HepG2 (cell line): ENCODE measurements around the gene OPALIN. TPM values are rescaled to one million over a fixed set of nuclear protein-coding genes. Genes with fewer than 3 reads are reported as not detected.

Source experiments
- ATAC-seq: fragments of 200-7000 bp; cut with Tn5 transposase; 3 replicates; pipeline ENCODE4 v1.9.1; 2020; ENCODE audit warnings: mild to moderate bottlenecking, moderate library complexity
- BruUV-seq: library from RNA; stranded (reverse); fragments of 400-500 nt; replicated peaks from 2 replicates; lab custom pipeline; 2021; lab: Mats Ljungman, UMichigan
- CTCF ChIA-PET: fragments of 300-600 bp; formaldehyde crosslinking; extraction: SDS; loops from one replicate; lab custom pipeline; 2021; ENCODE audit warnings: low total read pairs, inconsistent platforms, low intra/inter-chr PET ratio; lab: Yijun Ruan, JAX
- POLR2A ChIA-PET: fragments of 350-600 bp; sonication (Branson Sonifier 250); formaldehyde crosslinking; loops from one replicate; lab custom pipeline; 2020; ENCODE audit warnings: antibody characterized with exemption, inconsistent platforms; lab: Yijun Ruan, JAX
- DNase-seq: peaks from one replicate; pipeline ENCODE4 v3.0.0-alpha.2; 2015; ENCODE audit warnings: low spot score
- FAIRE-seq: peaks from 3 replicates; lab custom pipeline; 2011; peaks lifted over from hg19 to GRCh38; lab: Jason Lieb, UNC
- H2AFZ ChIP-seq: one replicate; pipeline ENCODE4 v1.6.1; 2011; ENCODE audit warnings: low read length, inconsistent platforms
- H3K27ac ChIP-seq: fragments of 300-600 bp; 3 replicates; pipeline ENCODE4 v1.8.0; 2011; ENCODE audit warnings: mixed run types, mild to moderate bottlenecking, mixed read lengths, low read length, inconsistent platforms; ENCODE audit not compliant: insufficient read depth; ENCODE audit errors: extremely low read length
- H3K27me3 ChIP-seq, 2 experiments: fragments of 200-600 bp in 1 of 2; 2 replicates in 1 of 2; 3 replicates in 1 of 2; pipeline versions ENCODE4 v1.6.0 to v1.8.0; 2011; ENCODE audit warnings: low read length in 2 of 2, mild to moderate bottlenecking in 2 of 2, moderate library complexity in 2 of 2, inconsistent platforms in 1 of 2; ENCODE audit not compliant: insufficient read depth in 2 of 2, control insufficient read depth in 1 of 2
- H3K36me3 ChIP-seq, 2 experiments: fragments of 200-600 bp in 1 of 2; replicated peaks in 1 of 2; 2 replicates in 1 of 2; 3 replicates in 1 of 2; pipeline versions ENCODE4 v1.5.1 to v1.8.0; 2011; ENCODE audit warnings: low read length in 2 of 2, inconsistent platforms in 1 of 2; ENCODE audit not compliant: insufficient read depth in 2 of 2, control insufficient read depth in 1 of 2
- H3K4me1 ChIP-seq: 2 replicates; pipeline ENCODE4 v1.5.1; 2012; ENCODE audit warnings: low read length, inconsistent platforms; ENCODE audit not compliant: insufficient read depth
- H3K4me2 ChIP-seq: 2 replicates; pipeline ENCODE4 v1.6.0; 2011; ENCODE audit warnings: low read depth, low read length, inconsistent platforms
- H3K4me3 ChIP-seq, 3 experiments: fragments of 200-600 bp in 1 of 3; sonication (generic), shearing (Covaris generic) in 1 of 3; replicated peaks in 1 of 3; 2 replicates each; pipeline ENCODE4 v1.5.1; 2011 to 2016; ENCODE audit warnings: low read length in 3 of 3, inconsistent platforms in 2 of 3, low read depth in 2 of 3, mild to moderate bottlenecking in 2 of 3, control low read depth in 1 of 3, mixed read lengths in 1 of 3; ENCODE audit not compliant: insufficient read depth in 1 of 3
- H3K79me2 ChIP-seq: one replicate; pipeline ENCODE4 v1.6.1; 2011; ENCODE audit warnings: low read length, inconsistent platforms; ENCODE audit not compliant: insufficient read depth
- H3K9ac ChIP-seq: 2 replicates; pipeline ENCODE4 v1.6.0; 2011; ENCODE audit warnings: mild to moderate bottlenecking, low read depth, low read length, inconsistent platforms; ENCODE audit not compliant: insufficient read depth
- H3K9me3 ChIP-seq: 2 replicates; pipeline ENCODE4 v1.5.1; 2012; ENCODE audit warnings: mild to moderate bottlenecking, low read length
- H4K20me1 ChIP-seq: 2 replicates; pipeline ENCODE4 v1.6.0; 2011; ENCODE audit warnings: inconsistent platforms, mild to moderate bottlenecking, low read length, moderate library complexity; ENCODE audit not compliant: insufficient read depth
- GABPA ChIP-seq, 2 experiments: IDR thresholded peaks; 2 replicates each; pipeline ENCODE4 v1.6.1; 2011 to 2016; ENCODE audit warnings: low read depth in 2 of 2, low read length in 1 of 2, missing biosample characterization in 1 of 2, missing genetic modification characterization in 1 of 2
- HOXA7 ChIP-seq: sonication (generic); formaldehyde crosslinking; IDR thresholded peaks from 2 replicates; pipeline ENCODE4 v1.8.1; 2022; ENCODE audit warnings: mild to moderate bottlenecking, missing genetic modification reagents, moderate library complexity
- KAT7 ChIP-seq: IDR thresholded peaks from 2 replicates; pipeline ENCODE4 v1.6.1; 2018; ENCODE audit warnings: borderline replicate concordance, missing compliant biosample characterization
- NFIC ChIP-seq: IDR thresholded peaks from 2 replicates; pipeline ENCODE4 v1.6.1; 2012; ENCODE audit warnings: mild to moderate bottlenecking, low read length, inconsistent platforms
- RARG ChIP-seq: sonication (generic); formaldehyde crosslinking; IDR thresholded peaks from 2 replicates; pipeline ENCODE4 v1.4.0; 2020; ENCODE audit warnings: low read depth, mild to moderate bottlenecking, missing genetic modification reagents
- RCOR2 ChIP-seq: IDR thresholded peaks from 2 replicates; pipeline ENCODE4 v1.6.1; 2016; ENCODE audit warnings: missing biosample characterization, missing genetic modification reagents
- SALL1 ChIP-seq: sonication (generic); formaldehyde crosslinking; IDR thresholded peaks from 2 replicates; pipeline ENCODE4 v1.8.0; 2022; ENCODE audit warnings: mild to moderate bottlenecking, missing genetic modification reagents
- ZBTB33 ChIP-seq: sonication (generic); formaldehyde crosslinking; IDR thresholded peaks from 2 replicates; pipeline ENCODE4 v1.4.0; 2020; ENCODE audit warnings: missing genetic modification reagents
- ZFP41 ChIP-seq: sonication (generic); formaldehyde crosslinking; IDR thresholded peaks from 2 replicates; pipeline ENCODE4 v1.4.0; 2020; ENCODE audit warnings: mild to moderate bottlenecking, missing genetic modification reagents, borderline replicate concordance
- ZNF224 ChIP-seq: sonication (generic); formaldehyde crosslinking; IDR thresholded peaks from 2 replicates; pipeline ENCODE4 v1.5.0; 2020; ENCODE audit warnings: mild to moderate bottlenecking, missing genetic modification reagents
- ZNF331 ChIP-seq: sonication (generic); formaldehyde crosslinking; IDR thresholded peaks from 2 replicates; pipeline ENCODE4 v1.4.0; 2020; ENCODE audit warnings: missing genetic modification reagents
- ZNF569 ChIP-seq: sonication (generic); formaldehyde crosslinking; IDR thresholded peaks from 2 replicates; pipeline ENCODE4 v1.5.0; 2020; ENCODE audit warnings: mild to moderate bottlenecking, missing genetic modification reagents, moderate library complexity, borderline replicate concordance
- ZNF576 ChIP-seq: sonication (generic); formaldehyde crosslinking; IDR thresholded peaks from 2 replicates; pipeline ENCODE4 v1.4.0; 2020; ENCODE audit warnings: mild to moderate bottlenecking, missing genetic modification reagents
- ZNF629 ChIP-seq: sonication (generic); formaldehyde crosslinking; conservative IDR thresholded peaks from 2 replicates; pipeline ENCODE4 v1.5.0; 2020; ENCODE audit warnings: missing genetic modification reagents
- WGBS: methylation state at CpG from one replicate; pipeline ENCODE4 v1.1.6; 2017; ENCODE audit warnings: low lambda C conversion rate; 5-methylcytosine and 5-hydroxymethylcytosine counted together
- in situ Hi-C: cut with HindIII; loops from 2 replicates; pipeline ENCODE4 v1.10.0; 2017; ENCODE audit warnings: low pct_unique_long_range_greater_than_20kb; ENCODE audit not compliant: extremely low pct_ligation_motif_present
- intact Hi-C: fragments of 100-400 bp; cut with micrococcal nuclease; formaldehyde crosslinking; loops from one replicate; pipeline ENCODE4 v1.10.0; 2022; ENCODE audit not compliant: unreplicated experiment
- polyA plus RNA-seq, 8 experiments: library from polyadenylated mRNA; depleted of rRNA in 3 of 8; stranded (reverse) in 7 of 8; unstranded in 1 of 8; fragments of >200 nt; fragmentation: Illumina TruSeq in 4 of 8; extraction: Trizol in 4 of 8; gene quantifications; 2 replicates each; pipeline versions ENCODE4 v1.2.1 to v1.2.3, GENCODE V29; 2011 to 2016; ENCODE audit warnings: low read depth in 4 of 8, missing spikeins in 1 of 8, mixed read lengths in 1 of 8; ENCODE audit not compliant: insufficient read depth in 1 of 8
- total RNA-seq, 5 experiments: library from RNA; depleted of rRNA; stranded (reverse); fragments of >200 nt; fragmentation: Illumina TruSeq; extraction: Trizol; gene quantifications; 2 replicates each; pipeline ENCODE4 v1.2.3, GENCODE V29; 2016; ENCODE audit warnings: low read depth in 1 of 5
- TF ChIP-seq, protein P1 (sequence below): sonication (generic); formaldehyde crosslinking; IDR thresholded peaks from 2 replicates; pipeline ENCODE4 v1.4.0; 2020; ENCODE audit warnings: mild to moderate bottlenecking, missing genetic modification reagents
- TF ChIP-seq, protein P2 (sequence below): IDR thresholded peaks from 2 replicates; pipeline ENCODE4 v1.6.1; 2018; ENCODE audit warnings: missing genetic modification reagents

Gene OPALIN
- total and polyA plus RNA-seq, 2 of the 13 experiments (the other 11 are each of a cell fraction or from before 2014, with no cell fraction given), result not detected

DNA sequence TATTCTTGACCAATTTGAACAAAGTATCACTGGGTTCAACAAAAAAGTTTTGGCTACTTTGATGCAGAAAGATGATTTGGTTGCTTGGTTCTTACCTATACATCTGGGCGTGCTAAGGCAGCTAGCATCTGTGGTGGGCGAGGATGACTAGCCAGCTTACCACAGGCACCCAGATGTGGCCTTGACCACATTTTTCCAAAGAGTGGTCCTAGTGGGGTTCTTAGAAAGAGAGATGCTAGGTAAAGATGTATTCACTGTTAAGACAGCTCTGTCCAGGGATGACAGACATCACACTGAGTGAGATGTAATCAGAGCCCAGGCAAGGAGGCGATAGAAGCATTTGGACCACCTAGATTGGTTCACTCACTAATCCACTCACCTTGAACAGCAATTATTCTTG is 53.8 kb downstream of the OPALIN start (continued):
- TF ChIP-seq ZFP41 (CRISPR knock-in tag), result no peak
- no peak for TF ChIP-seq ZBTB33

DNA sequence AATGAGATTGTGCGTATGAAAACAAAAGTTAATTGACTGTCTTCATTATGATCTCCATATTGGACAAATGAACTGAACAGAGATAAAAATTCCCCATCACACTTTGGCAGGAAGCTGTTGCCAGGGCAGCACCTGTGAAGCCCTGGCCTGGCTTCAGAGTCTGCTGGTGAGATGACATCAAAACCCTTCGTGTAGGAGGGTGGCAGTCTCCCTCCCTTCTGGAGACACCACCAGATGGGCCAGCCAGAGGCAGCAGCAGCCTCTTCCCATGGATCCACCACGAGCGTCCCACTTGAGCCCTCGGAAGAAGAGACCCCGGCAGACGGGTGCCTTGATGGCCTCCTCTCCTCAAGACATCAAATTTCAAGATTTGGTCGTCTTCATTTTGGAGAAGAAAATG is 54.6 kb downstream of the OPALIN start, which contains the start of gene DNTT:
TSS of gene DNTT (plus strand) at position 205 of the 400 bp plus-strand sequence. CDS start at position 269, 64 bp downstream.
- 31% methylated on average over 7 of the region's 8 CpGs for WGBS
- TF ChIP-seq ZNF629 (CRISPR knock-in tag) (no peak), GABPA (IDR thresholded peaks at IDR 0.05; ENCODE audit: low read depth, low read length) (no peak), GABPA (CRISPR knock-in tag; IDR thresholded peaks at IDR 0.05; ENCODE audit: low read depth) (no peak), ZNF576 (CRISPR knock-in tag) (no peak), RARG (CRISPR knock-in tag) (no peak), ZNF569 (CRISPR knock-in tag) (no peak), RCOR2 (CRISPR knock-in tag) (no peak), SALL1 (CRISPR knock-in tag) (no peak), ZNF331 (CRISPR knock-in tag) (no peak), NFIC (no peak), KAT7 (no peak), HOXA7 (CRISPR knock-in tag) (no peak), ZNF224 (CRISPR knock-in tag) (no peak)
- TF ChIP-seq, protein P1, sequence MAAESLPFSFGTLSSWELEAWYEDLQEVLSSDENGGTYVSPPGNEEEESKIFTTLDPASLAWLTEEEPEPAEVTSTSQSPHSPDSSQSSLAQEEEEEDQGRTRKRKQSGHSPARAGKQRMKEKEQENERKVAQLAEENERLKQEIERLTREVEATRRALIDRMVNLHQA (CRISPR knock-in tag), result no peak
- TF ChIP-seq, protein P2, sequence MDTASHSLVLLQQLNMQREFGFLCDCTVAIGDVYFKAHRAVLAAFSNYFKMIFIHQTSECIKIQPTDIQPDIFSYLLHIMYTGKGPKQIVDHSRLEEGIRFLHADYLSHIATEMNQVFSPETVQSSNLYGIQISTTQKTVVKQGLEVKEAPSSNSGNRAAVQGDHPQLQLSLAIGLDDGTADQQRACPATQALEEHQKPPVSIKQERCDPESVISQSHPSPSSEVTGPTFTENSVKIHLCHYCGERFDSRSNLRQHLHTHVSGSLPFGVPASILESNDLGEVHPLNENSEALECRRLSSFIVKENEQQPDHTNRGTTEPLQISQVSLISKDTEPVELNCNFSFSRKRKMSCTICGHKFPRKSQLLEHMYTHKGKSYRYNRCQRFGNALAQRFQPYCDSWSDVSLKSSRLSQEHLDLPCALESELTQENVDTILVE (CRISPR knock-in tag), result no peak
- no peaks in the 10 kb centered on the region for H3K9me3 ChIP-seq
- intact Hi-C loops, result no loop called here
- ChIA-PET POLR2A (no interaction called here), CTCF (no interaction called here)
- no peaks in the 10 kb centered on the region for H3K4me1 ChIP-seq
- H3K36me3 ChIP-seq, result no peaks in the 10 kb centered on the region
- no peak within 1 kb of the TSS for H2AFZ ChIP-seq
- ATAC-seq (no peak), DNase-seq (no peak), FAIRE-seq (no peak)
- in situ Hi-C loops, result no loop called here
- no peaks in the 10 kb centered on the region for H4K20me1 ChIP-seq
- H3K4me3 ChIP-seq, result no peak within 1 kb of the TSS
- H3K9ac ChIP-seq, result no peak within 1 kb of the TSS
- H3K27ac ChIP-seq, result no peak within 1 kb of the TSS
- BruUV-seq, result no TSS peak
- H3K4me2 ChIP-seq, result no peak within 1 kb of the TSS
- no peaks in the 10 kb centered on the region for H3K79me2 ChIP-seq
- H3K27me3 ChIP-seq, result peaks cover 1 to 3% of the 10 kb centered on the region in 2 experiments; a peak in 2 of 5 replicates
